Breast epithelium (tissue), 3 donors: ENCODE results near the gene AHDC1.

ENCODE experiments used
- CTCF ChIP-seq, 3 donors: fragments of 450-650 bp; IDR thresholded peaks; one replicate each; pipeline ENCODE4 v1.5.1; 2016 to 2017; ENCODE audit warnings: antibody characterized with exemption in 3 of 3, mild to moderate bottlenecking in 3 of 3, moderate library complexity in 3 of 3
- POLR2A ChIP-seq: fragments of 450-650 bp; IDR thresholded peaks from one replicate; pipeline ENCODE4 v1.6.1; 2016; ENCODE audit warnings: antibody characterized with exemption, mild to moderate bottlenecking, moderate library complexity
- POLR2AphosphoS5 ChIP-seq, 3 donors: sonication (generic); formaldehyde crosslinking; IDR thresholded peaks; one replicate each; pipeline ENCODE4 v1.6.1; 2017; ENCODE audit warnings: antibody characterized with exemption in 3 of 3

GRCh38 chr1:27626031-27626935, 22.3 kb upstream of the AHDC1 start:
- TF ChIP-seq CTCF (IDR thresholded peaks at IDR 0.05) (no peak), POLR2A (no peak), POLR2AphosphoS5 (IDR thresholded peaks at IDR 0.05) (no peak)
